ENCODE results near the gene UNC119B.

Gene UNC119B

GRCh38 chr12:120678572-120678971, 31.7 kb upstream of the UNC119B start:
- Histone ChIP-seq H3K18ac (ENCODE audit: low read length) (no peak overlapping the region), H3K4me1 (ENCODE audit: control insufficient read depth in 2 of 2, insufficient read depth in 1 of 2, low read depth in 1 of 2, low read length in 2 of 2) (peaks cover 0 to 2% of the 10 kb centered on the region in 2 donors), H2BK12ac (ENCODE audit: low read length) (no peak overlapping the region), H3K27me3 (ENCODE audit: control insufficient read depth in 3 of 3, insufficient read depth in 3 of 3, low read depth in 1 of 3, low read length in 3 of 3) (no peaks in the 10 kb centered on the region), H2BK5ac (ENCODE audit: low read length) (no peak overlapping the region), H3K9me3 (replicated peaks in 1 of 2; ENCODE audit: control insufficient read depth in 2 of 2, insufficient read depth in 1 of 2, low read depth in 1 of 2, low read length in 2 of 2) (no peaks in the 10 kb centered on the region), H2BK120ac (ENCODE audit: low read depth, low read length) (no peak overlapping the region), H2BK15ac (ENCODE audit: low read length) (no peak overlapping the region), H4K8ac (ENCODE audit: low read depth, low read length) (no peak overlapping the region), H3K14ac (ENCODE audit: low read length) (no peak overlapping the region), H3K36me3 (replicated peaks in 1 of 2; ENCODE audit: control insufficient read depth in 2 of 2, insufficient read depth in 2 of 2, low read length in 2 of 2) (no peaks in the 10 kb centered on the region), H3K4ac (ENCODE audit: low read length) (no peak overlapping the region), H3K4me3 (ENCODE audit: low read length in 2 of 2) (no peak overlapping the region), H3K9ac (ENCODE audit: low read depth, low read length, poor library complexity) (no peak overlapping the region), H3K79me1 (ENCODE audit: low read depth, low read length) (no peaks in the 10 kb centered on the region), H3K4me2 (ENCODE audit: insufficient read depth, low read length, poor library complexity, severe bottlenecking) (no peak overlapping the region), H2AFZ (ENCODE audit: low read length) (no peak overlapping the region), H4K91ac (ENCODE audit: low read depth, low read length, poor library complexity) (no peak overlapping the region), H3K23ac (ENCODE audit: low read depth, low read length, poor library complexity) (no peak overlapping the region), H2AK5ac (ENCODE audit: low read depth, low read length) (no peak overlapping the region), H3K27ac (replicated peaks; ENCODE audit: low read length) (no peak overlapping the region)
- DNase-seq (ENCODE audit: low spot score) = no peak
- WGBS, 2 donors (ENCODE audit: extremely low coverage in 2 of 2, insufficient read length in 2 of 2, insufficient replicate concordance in 1 of 2) = no CpG with 5 or more reads among the region's 8 CpGs

- Histone ChIP-seq H3K27me3 (ENCODE audit: control insufficient read depth in 3 of 3, insufficient read depth in 3 of 3, low read depth in 1 of 3, low read length in 3 of 3) (no peaks in the 10 kb centered on the region), H2BK120ac (ENCODE audit: low read depth, low read length) (no peak overlapping the region), H2BK15ac (ENCODE audit: low read length) (no peak overlapping the region), H2BK5ac (ENCODE audit: low read length) (no peak overlapping the region), H3K36me3 (replicated peaks in 1 of 2; ENCODE audit: control insufficient read depth in 2 of 2, insufficient read depth in 2 of 2, low read length in 2 of 2) (no peaks in the 10 kb centered on the region), H3K27ac (replicated peaks; ENCODE audit: low read length) (no peak overlapping the region), H3K14ac (ENCODE audit: low read length) (no peak overlapping the region), H3K4me3 (ENCODE audit: low read length in 2 of 2) (no peak overlapping the region), H2BK12ac (ENCODE audit: low read length) (no peak overlapping the region), H2AK5ac (ENCODE audit: low read depth, low read length) (no peak overlapping the region), H3K4ac (ENCODE audit: low read length) (no peak overlapping the region), H3K9ac (ENCODE audit: low read depth, low read length, poor library complexity) (no peak overlapping the region), H3K79me1 (ENCODE audit: low read depth, low read length) (no peaks in the 10 kb centered on the region), H3K9me3 (replicated peaks in 1 of 2; ENCODE audit: control insufficient read depth in 2 of 2, insufficient read depth in 1 of 2, low read depth in 1 of 2, low read length in 2 of 2) (no peaks in the 10 kb centered on the region), H3K23ac (ENCODE audit: low read depth, low read length, poor library complexity) (no peak overlapping the region), H4K91ac (ENCODE audit: low read depth, low read length, poor library complexity) (no peak overlapping the region), H2AFZ (ENCODE audit: low read length) (peak overlapping the region; percentile 77), H3K4me2 (ENCODE audit: insufficient read depth, low read length, poor library complexity, severe bottlenecking) (no peak overlapping the region), H3K18ac (ENCODE audit: low read length) (peak overlapping the region; percentile 41), H3K4me1 (ENCODE audit: control insufficient read depth in 2 of 2, insufficient read depth in 1 of 2, low read depth in 1 of 2, low read length in 2 of 2) (peaks cover 0 to 2% of the 10 kb centered on the region in 2 donors), H4K8ac (ENCODE audit: low read depth, low read length) (no peak overlapping the region)
- no peak for DNase-seq (ENCODE audit: low spot score)
- no CpG with 5 or more reads among the region's 5 CpGs for WGBS, 2 donors (ENCODE audit: extremely low coverage in 2 of 2, insufficient read length in 2 of 2, insufficient replicate concordance in 1 of 2)
Measured at GRCh38 chr12:120680165-120680738, 30.0 kb upstream of the UNC119B start.

- H4K8ac ChIP-seq (ENCODE audit: low read depth, low read length) = no peak overlapping the region
- no peak overlapping the region for H2BK5ac ChIP-seq (ENCODE audit: low read length)
- no peak overlapping the region for H3K9ac ChIP-seq (ENCODE audit: low read depth, low read length, poor library complexity)
- no CpG with 5 or more reads among the region's 8 CpGs for WGBS, 2 donors (ENCODE audit: extremely low coverage in 2 of 2, insufficient read length in 2 of 2, insufficient replicate concordance in 1 of 2)
- H3K4me1 ChIP-seq (ENCODE audit: control insufficient read depth in 2 of 2, insufficient read depth in 1 of 2, low read depth in 1 of 2, low read length in 2 of 2) = peaks cover 13 to 18% of the 10 kb centered on the region in 2 donors
- H3K36me3 ChIP-seq (replicated peaks in 1 of 2; ENCODE audit: control insufficient read depth in 2 of 2, insufficient read depth in 2 of 2, low read length in 2 of 2) = no peaks in the 10 kb centered on the region
- no peak overlapping the region for H3K27ac ChIP-seq (replicated peaks; ENCODE audit: low read length)
- H2AK5ac ChIP-seq (ENCODE audit: low read depth, low read length) = no peak overlapping the region
- no peak overlapping the region for H2BK120ac ChIP-seq (ENCODE audit: low read depth, low read length)
- H2BK15ac ChIP-seq (ENCODE audit: low read length) = no peak overlapping the region
- no peaks in the 10 kb centered on the region for H3K9me3 ChIP-seq (replicated peaks in 1 of 2; ENCODE audit: control insufficient read depth in 2 of 2, insufficient read depth in 1 of 2, low read depth in 1 of 2, low read length in 2 of 2)
- DNase-seq (ENCODE audit: low spot score) = no peak
- H3K4ac ChIP-seq (ENCODE audit: low read length) = no peak overlapping the region
- no peaks in the 10 kb centered on the region for H3K27me3 ChIP-seq (ENCODE audit: control insufficient read depth in 3 of 3, insufficient read depth in 3 of 3, low read depth in 1 of 3, low read length in 3 of 3)
- no peak overlapping the region for H4K91ac ChIP-seq (ENCODE audit: low read depth, low read length, poor library complexity)
- H3K18ac ChIP-seq (ENCODE audit: low read length) = no peak overlapping the region
- H3K14ac ChIP-seq (ENCODE audit: low read length) = no peak overlapping the region
- no peak overlapping the region for H3K23ac ChIP-seq (ENCODE audit: low read depth, low read length, poor library complexity)
- no peak overlapping the region for H3K4me2 ChIP-seq (ENCODE audit: insufficient read depth, low read length, poor library complexity, severe bottlenecking)
- no peak overlapping the region for H2BK12ac ChIP-seq (ENCODE audit: low read length)
- no peak overlapping the region for H3K4me3 ChIP-seq (ENCODE audit: low read length in 2 of 2)
- H3K79me1 ChIP-seq (ENCODE audit: low read depth, low read length) = peaks cover 8% of the 10 kb centered on the region
- peak overlapping the region; percentile 37 for H2AFZ ChIP-seq (ENCODE audit: low read length)
Measured at GRCh38 chr12:120684523-120684932, 25.7 kb upstream of the UNC119B start.

- no peak overlapping the region for H3K27ac ChIP-seq (replicated peaks; ENCODE audit: low read length)
- no peaks in the 10 kb centered on the region for H3K9me3 ChIP-seq (replicated peaks in 1 of 2; ENCODE audit: control insufficient read depth in 2 of 2, insufficient read depth in 1 of 2, low read depth in 1 of 2, low read length in 2 of 2)
- no peak overlapping the region for H3K14ac ChIP-seq (ENCODE audit: low read length)
- DNase-seq (ENCODE audit: low spot score) = no peak
- no peak overlapping the region for H3K9ac ChIP-seq (ENCODE audit: low read depth, low read length, poor library complexity)
- H3K36me3 ChIP-seq (replicated peaks in 1 of 2; ENCODE audit: control insufficient read depth in 2 of 2, insufficient read depth in 2 of 2, low read length in 2 of 2) = peaks cover 0 to 3% of the 10 kb centered on the region in 2 donors
- no peak overlapping the region for H3K23ac ChIP-seq (ENCODE audit: low read depth, low read length, poor library complexity)
- H3K4me1 ChIP-seq (ENCODE audit: control insufficient read depth in 2 of 2, insufficient read depth in 1 of 2, low read depth in 1 of 2, low read length in 2 of 2) = peaks cover 16 to 17% of the 10 kb centered on the region in 2 donors
- peak overlapping the region in 1 of 2 donors; percentile 89 for H3K4me3 ChIP-seq (ENCODE audit: low read length in 2 of 2)
- H2BK15ac ChIP-seq (ENCODE audit: low read length) = no peak overlapping the region
- no CpG with 5 or more reads among the region's 3 CpGs for WGBS, 2 donors (ENCODE audit: extremely low coverage in 2 of 2, insufficient read length in 2 of 2, insufficient replicate concordance in 1 of 2)
- no peak overlapping the region for H2BK12ac ChIP-seq (ENCODE audit: low read length)
- H2AFZ ChIP-seq (ENCODE audit: low read length) = peak overlapping the region; percentile 94
- no peak overlapping the region for H2BK120ac ChIP-seq (ENCODE audit: low read depth, low read length)
- H3K18ac ChIP-seq (ENCODE audit: low read length) = no peak overlapping the region
- peaks cover 8% of the 10 kb centered on the region for H3K79me1 ChIP-seq (ENCODE audit: low read depth, low read length)
- H3K4ac ChIP-seq (ENCODE audit: low read length) = no peak overlapping the region
- H4K91ac ChIP-seq (ENCODE audit: low read depth, low read length, poor library complexity) = no peak overlapping the region
- no peak overlapping the region for H4K8ac ChIP-seq (ENCODE audit: low read depth, low read length)
- H3K4me2 ChIP-seq (ENCODE audit: insufficient read depth, low read length, poor library complexity, severe bottlenecking) = no peak overlapping the region
- no peak overlapping the region for H2BK5ac ChIP-seq (ENCODE audit: low read length)
- no peaks in the 10 kb centered on the region for H3K27me3 ChIP-seq (ENCODE audit: control insufficient read depth in 3 of 3, insufficient read depth in 3 of 3, low read depth in 1 of 3, low read length in 3 of 3)
- H2AK5ac ChIP-seq (ENCODE audit: low read depth, low read length) = no peak overlapping the region
Measured at GRCh38 chr12:120685522-120685921, 24.7 kb upstream of the UNC119B start.

Measured in neuronal stem cell (in vitro differentiated cells).